HEK293 (cell line): ENCODE data around the gene FBLN2.

Experiments used
- BCL11A ChIP-seq: fragments of 450-650 bp; formaldehyde crosslinking; IDR thresholded peaks from 2 replicates; pipeline ENCODE4 v1.5.1; 2016; ENCODE audit warnings: low read depth, missing biosample characterization, missing genetic modification characterization
- GLIS1 ChIP-seq: fragments of 450-650 bp; formaldehyde crosslinking; IDR thresholded peaks from 2 replicates; pipeline ENCODE4 v1.5.1; 2016; ENCODE audit warnings: missing biosample characterization, missing genetic modification characterization
- ZEB2 ChIP-seq: fragments of 450-650 bp; formaldehyde crosslinking; IDR thresholded peaks from 2 replicates; pipeline ENCODE4 v1.5.1; 2016; ENCODE audit warnings: missing biosample characterization, missing genetic modification characterization
- ZNF311 ChIP-seq: fragments of 450-650 bp; formaldehyde crosslinking; IDR thresholded peaks from 2 replicates; pipeline ENCODE4 v1.5.1; 2017; ENCODE audit warnings: missing biosample characterization, missing genetic modification characterization, borderline replicate concordance

- no peak for TF ChIP-seq ZNF311
- no peak for TF ChIP-seq GLIS1 (tag by site-specific recombination)
- no peak for TF ChIP-seq BCL11A
- TF ChIP-seq ZEB2 (tag by site-specific recombination) = no peak
Observed at GRCh38 chr3:13684350-13684749, 135.4 kb downstream of the FBLN2 start.
